IPS-NIHi7 (cell line): ENCODE results near the gene ABCC4.

ENCODE experiments used
- DNase-seq: peaks from one replicate; pipeline ENCODE4 v3.0.0; 2012; ENCODE audit warnings: mixed read lengths; ENCODE audit errors: extremely low spot score

The ABCC4 gene

GRCh38 chr13:95260031-95260525 lies 41.2 kb downstream of the ABCC4 start:
- no peak for DNase-seq

- DNase-seq, result no peak
These were observed 42.5 kb downstream of the ABCC4 start for GRCh38 chr13:95258619-95259194.

GRCh38 chr13:95258098-95258497 lies 43.2 kb downstream of the ABCC4 start:
- no peak for DNase-seq

GRCh38 chr13:95256091-95256490 lies 45.2 kb downstream of the ABCC4 start:
- DNase-seq, result no peak

- DNase-seq, result no peak
These were observed 46.0 kb downstream of the ABCC4 start for GRCh38 chr13:95255072-95255732.

- no peak for DNase-seq
These were observed 46.9 kb downstream of the ABCC4 start for GRCh38 chr13:95254339-95254738.

GRCh38 chr13:95253033-95253432 lies 48.2 kb downstream of the ABCC4 start:
- DNase-seq, result no peak

- no peak for DNase-seq
These were observed 49.6 kb downstream of the ABCC4 start for GRCh38 chr13:95251641-95252040.

- no peak for DNase-seq
These were observed 50.3 kb downstream of the ABCC4 start for GRCh38 chr13:95250961-95251360.

GRCh38 chr13:95248953-95249352 lies 52.3 kb downstream of the ABCC4 start:
- no peak for DNase-seq

GRCh38 chr13:95247852-95248251 lies 53.4 kb downstream of the ABCC4 start:
- DNase-seq, result no peak

GRCh38 chr13:95247171-95247570 lies 54.1 kb downstream of the ABCC4 start:
- no peak for DNase-seq

- no peak for DNase-seq
These were observed 54.8 kb downstream of the ABCC4 start for GRCh38 chr13:95246292-95247082.

GRCh38 chr13:95245071-95245470 lies 56.2 kb downstream of the ABCC4 start:
- DNase-seq, result no peak

GRCh38 chr13:95243207-95243606 lies 58.0 kb downstream of the ABCC4 start:
- DNase-seq, result no peak

- DNase-seq, result no peak
These were observed 59.9 kb downstream of the ABCC4 start for GRCh38 chr13:95241321-95241720.

GRCh38 chr13:95239283-95239682 lies 62.0 kb downstream of the ABCC4 start:
- DNase-seq, result no peak

- DNase-seq, result no peak
These were observed 63.9 kb downstream of the ABCC4 start for GRCh38 chr13:95237310-95237870.

GRCh38 chr13:95236774-95237173 lies 64.5 kb downstream of the ABCC4 start:
- DNase-seq, result no peak

GRCh38 chr13:95235974-95236373 lies 65.3 kb downstream of the ABCC4 start:
- DNase-seq, result no peak

GRCh38 chr13:95235199-95235756 lies 66.0 kb downstream of the ABCC4 start:
- DNase-seq, result no peak

GRCh38 chr13:95234242-95234641 lies 67.0 kb downstream of the ABCC4 start:
- no peak for DNase-seq
